ENCODE results near the gene TEX13B.

Gene TEX13B

DNA sequence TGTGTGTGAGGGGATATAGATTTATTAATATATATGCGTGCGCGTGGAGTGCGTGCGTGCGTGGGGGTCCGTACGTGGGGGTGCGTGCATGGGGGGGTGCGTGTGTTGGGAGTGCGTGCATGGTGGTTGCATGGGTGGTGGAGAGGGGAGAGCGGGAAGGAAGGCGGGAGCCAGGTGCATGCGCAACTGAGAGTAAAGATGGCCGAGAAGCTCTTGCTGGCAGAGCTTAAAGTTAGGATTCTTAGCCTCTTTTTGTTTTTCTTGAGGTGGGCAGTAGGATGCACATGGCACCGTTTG is 45.8 kb downstream of the TEX13B start:
- no peak for DNase-seq (ENCODE audit: low read depth in 2 of 2)

DNA sequence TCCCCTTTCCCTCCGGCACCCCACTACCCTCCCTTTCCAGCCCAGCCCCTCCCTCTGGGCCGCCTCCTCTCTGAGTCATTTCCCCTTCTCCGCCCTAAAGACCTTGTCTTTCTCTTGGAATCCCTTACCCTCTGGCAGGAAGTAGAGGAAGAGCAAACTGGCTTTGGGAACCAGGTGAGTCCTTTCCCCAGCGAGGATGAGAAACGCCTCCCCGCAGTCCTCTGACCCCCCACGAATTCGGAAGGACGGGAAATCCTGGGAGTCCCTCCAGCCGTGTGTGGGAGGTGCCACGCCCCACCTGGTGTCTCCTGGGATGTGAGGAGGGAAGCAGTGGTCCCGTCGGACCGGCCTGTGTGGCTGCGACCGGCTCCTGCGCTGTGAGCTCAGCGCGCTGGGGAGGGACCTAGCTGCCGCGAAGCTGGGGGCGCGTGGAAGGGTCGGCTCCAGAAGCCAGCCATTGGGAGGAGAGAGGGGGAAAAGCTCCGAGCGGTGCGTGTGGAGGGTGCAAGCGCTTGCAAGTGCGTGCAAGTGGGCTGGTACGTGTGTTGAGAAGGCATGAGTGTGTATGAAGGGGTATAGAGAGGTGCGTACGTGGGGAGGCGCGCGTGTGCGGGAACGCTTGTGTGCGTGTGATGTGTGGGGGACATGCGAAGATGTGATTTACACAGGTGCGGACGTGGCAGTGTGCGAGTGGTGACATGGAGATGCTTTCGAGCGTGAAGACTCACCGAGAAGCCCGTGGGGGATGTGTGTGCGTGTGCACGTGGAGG is 46.3 kb downstream of the TEX13B start:
- no peak for DNase-seq (ENCODE audit: low read depth in 2 of 2)

DNA sequence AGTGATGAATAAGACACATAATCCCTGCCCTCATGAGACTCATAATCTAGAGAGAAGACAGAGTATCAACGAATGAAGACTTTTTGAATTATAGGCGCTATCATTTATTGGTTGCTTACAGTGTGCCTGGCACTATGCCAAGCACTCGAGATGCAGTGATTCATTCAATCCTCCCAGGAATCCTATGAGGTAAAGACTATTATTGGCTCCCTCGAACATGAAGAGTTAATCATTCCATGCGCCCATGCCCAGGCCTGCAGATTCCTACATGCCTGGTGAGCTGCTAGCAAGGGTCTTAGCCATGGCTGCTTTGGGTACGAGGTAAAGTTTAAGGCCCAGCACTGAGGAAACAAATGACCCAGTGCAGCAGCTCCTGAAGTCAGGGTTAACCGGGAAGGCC is 47.0 kb downstream of the TEX13B start:
- DNase-seq (ENCODE audit: low read depth in 2 of 2): no peak

DNA sequence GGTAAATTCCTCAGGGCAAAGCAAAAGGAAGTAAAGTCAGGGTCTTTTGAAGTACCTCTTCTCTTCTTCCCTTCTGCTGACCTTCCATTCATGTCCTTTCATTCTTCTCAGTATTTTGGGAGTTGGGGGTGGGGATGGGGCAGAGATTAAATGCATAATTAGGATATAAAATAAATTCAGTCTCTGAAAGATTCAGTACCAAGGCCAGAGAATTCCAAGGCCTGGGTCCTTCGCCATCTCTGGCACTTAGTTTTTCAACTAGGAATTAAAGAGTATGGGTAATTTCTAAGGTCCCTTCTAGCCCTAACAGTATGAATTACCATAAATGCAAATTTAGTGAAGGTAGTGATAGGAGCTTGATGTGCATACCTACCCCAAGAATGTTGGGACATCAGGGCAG is 47.9 kb downstream of the TEX13B start:
- DNase-seq (ENCODE audit: low read depth in 2 of 2): no peak
